A549 (cell line): ENCODE results near the gene SLC24A4.

Experiments
- CHD2 ChIP-seq: fragments of 150-350 bp; IDR thresholded peaks from 2 replicates; pipeline ENCODE4 v1.6.1; 2014; ENCODE audit warnings: low read length; ENCODE audit not compliant: partially characterized antibody
- FOSL2 ChIP-seq, 2 experiments: fragments of 450-650 bp in 1 of 2; fragments of >200 bp in 1 of 2; sonication (Bioruptor Twin) in 1 of 2; formaldehyde crosslinking; IDR thresholded peaks; 2 replicates each; pipeline versions ENCODE4 v1.5.0 to v1.6.1; 2016 to 2020; ENCODE audit warnings: mild to moderate bottlenecking in 1 of 2, moderate library complexity in 1 of 2
- HOXA7 ChIP-seq: fragments of 250-450 bp; sonication (Bioruptor Pico); IDR thresholded peaks from 2 replicates; pipeline ENCODE4 v1.5.0; 2020; ENCODE audit warnings: mild to moderate bottlenecking, moderate library complexity
- MAX ChIP-seq: IDR thresholded peaks from 2 replicates; pipeline ENCODE4 v1.6.1; 2012

DNA sequence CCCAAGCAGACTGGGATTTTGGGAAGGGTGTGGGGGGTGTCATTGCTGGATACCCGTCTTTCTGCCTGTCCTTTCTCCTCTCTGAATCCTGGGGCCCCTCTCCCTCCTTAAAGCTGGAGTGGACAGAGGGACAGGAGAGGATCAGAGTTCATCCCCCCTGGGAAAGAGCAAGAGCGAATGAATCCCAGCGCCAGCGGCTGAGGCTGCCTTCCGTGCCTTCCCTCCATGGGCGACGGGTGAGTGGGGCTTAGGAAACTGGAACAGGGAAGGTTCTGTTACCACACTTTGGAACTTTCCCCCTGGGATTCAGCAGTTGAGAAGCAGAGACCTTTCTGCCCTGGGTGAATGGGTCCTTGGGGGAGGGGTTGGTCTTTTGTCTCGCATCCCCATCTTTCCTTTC lies 174.4 kb downstream of the SLC24A4 start:
- no peak for TF ChIP-seq CHD2
- TF ChIP-seq FOSL2 (IDR thresholded peaks at IDR 0.05): no peak
- no peak for TF ChIP-seq FOSL2 (CRISPR knock-in tag; IDR thresholded peaks at IDR 0.05)
- TF ChIP-seq HOXA7: no peak
- TF ChIP-seq MAX: no peak
